Measurements from ENCODE around the gene SH3PXD2A. TPM values are rescaled to one million over a fixed set of nuclear protein-coding genes. Genes with fewer than 3 reads are reported as not detected.

The SH3PXD2A gene
- total RNA-seq, 2 experiments from 2014 or later, result 6.5 to 7.4 TPM

DNA sequence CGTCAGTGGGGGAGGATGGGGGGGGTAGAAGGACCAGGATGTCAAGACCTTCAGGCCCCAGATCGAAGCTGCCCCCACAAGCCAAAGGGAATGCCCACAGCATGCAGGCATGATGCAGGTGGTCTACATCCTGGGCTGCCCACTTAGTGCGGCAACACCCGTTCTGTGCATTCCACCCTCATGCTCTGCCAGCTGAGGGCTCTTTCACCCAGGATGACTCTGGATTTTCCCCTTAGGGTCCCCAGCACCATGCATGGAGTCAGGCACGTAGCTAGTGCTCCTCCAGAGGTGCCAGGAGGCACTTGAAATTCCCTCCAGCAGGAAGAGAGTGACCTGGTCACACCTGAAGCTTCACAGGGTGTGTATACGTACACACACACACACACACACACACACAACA lies 66.2 kb downstream of the SH3PXD2A start:
- TF ChIP-seq, protein P1, sequence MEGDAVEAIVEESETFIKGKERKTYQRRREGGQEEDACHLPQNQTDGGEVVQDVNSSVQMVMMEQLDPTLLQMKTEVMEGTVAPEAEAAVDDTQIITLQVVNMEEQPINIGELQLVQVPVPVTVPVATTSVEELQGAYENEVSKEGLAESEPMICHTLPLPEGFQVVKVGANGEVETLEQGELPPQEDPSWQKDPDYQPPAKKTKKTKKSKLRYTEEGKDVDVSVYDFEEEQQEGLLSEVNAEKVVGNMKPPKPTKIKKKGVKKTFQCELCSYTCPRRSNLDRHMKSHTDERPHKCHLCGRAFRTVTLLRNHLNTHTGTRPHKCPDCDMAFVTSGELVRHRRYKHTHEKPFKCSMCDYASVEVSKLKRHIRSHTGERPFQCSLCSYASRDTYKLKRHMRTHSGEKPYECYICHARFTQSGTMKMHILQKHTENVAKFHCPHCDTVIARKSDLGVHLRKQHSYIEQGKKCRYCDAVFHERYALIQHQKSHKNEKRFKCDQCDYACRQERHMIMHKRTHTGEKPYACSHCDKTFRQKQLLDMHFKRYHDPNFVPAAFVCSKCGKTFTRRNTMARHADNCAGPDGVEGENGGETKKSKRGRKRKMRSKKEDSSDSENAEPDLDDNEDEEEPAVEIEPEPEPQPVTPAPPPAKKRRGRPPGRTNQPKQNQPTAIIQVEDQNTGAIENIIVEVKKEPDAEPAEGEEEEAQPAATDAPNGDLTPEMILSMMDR (IDR thresholded peaks at IDR 0.05), result no peak
- Mint-ChIP-seq H3K4me3 (no peak overlapping the region), H3K27me3 (no peaks in the 10 kb centered on the region), H3K4me1 (ENCODE audit: low read depth) (peaks cover 2% of the 10 kb centered on the region), H3K27ac (no peak overlapping the region), H3K9me3 (no peaks in the 10 kb centered on the region), H3K36me3 (ENCODE audit: low read depth) (no peaks in the 10 kb centered on the region)
- ATAC-seq (no peak), DNase-seq (no peak)
- intact Hi-C loops (cut with micrococcal nuclease), result no loop called here
- POLR2A ChIA-PET, result no interaction called here
- CTCF ChIA-PET, result interaction anchor here (1.3 to 2.0 kb wide), 5 partner anchors 14 to 104 kb away, joined by 3 to 7 read pairs (median 5); no protein-coding TSS in a partner anchor

DNA sequence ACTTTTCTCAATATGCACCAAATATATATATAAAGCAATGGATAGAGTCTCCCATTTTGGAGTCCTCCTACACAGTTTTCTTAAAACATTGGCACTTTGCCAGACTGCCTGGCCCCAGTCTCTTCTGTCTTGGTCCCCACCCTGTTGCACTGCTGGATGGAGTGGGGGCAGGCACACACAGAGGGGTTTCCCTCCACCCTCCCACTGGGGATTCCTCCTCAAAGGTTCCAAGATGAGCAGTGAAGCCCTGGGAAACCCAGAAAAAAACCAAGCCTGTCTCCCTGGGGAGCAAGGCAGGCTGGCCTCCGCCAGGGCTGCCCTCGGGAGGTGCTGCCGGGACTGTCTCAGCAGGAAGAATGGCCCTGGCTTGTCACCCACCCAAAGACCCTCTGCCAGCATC lies 68.0 kb downstream of the SH3PXD2A start:
- TF ChIP-seq, protein P1 (IDR thresholded peaks at IDR 0.05), result no peak
- intact Hi-C loops (cut with micrococcal nuclease), result no loop called here
- POLR2A ChIA-PET, result interaction anchor here (0.6 kb wide), 1 partner anchor 71 kb away, joined by 3 read pairs; no protein-coding TSS in a partner anchor
- CTCF ChIA-PET, result no interaction called here
- Mint-ChIP-seq H3K4me1 (ENCODE audit: low read depth) (peaks cover 2% of the 10 kb centered on the region), H3K27ac (no peak overlapping the region), H3K27me3 (peaks cover 2% of the 10 kb centered on the region), H3K36me3 (ENCODE audit: low read depth) (no peaks in the 10 kb centered on the region), H3K4me3 (no peak overlapping the region), H3K9me3 (no peaks in the 10 kb centered on the region)
- ATAC-seq, result no peak
- no peak for DNase-seq

DNA sequence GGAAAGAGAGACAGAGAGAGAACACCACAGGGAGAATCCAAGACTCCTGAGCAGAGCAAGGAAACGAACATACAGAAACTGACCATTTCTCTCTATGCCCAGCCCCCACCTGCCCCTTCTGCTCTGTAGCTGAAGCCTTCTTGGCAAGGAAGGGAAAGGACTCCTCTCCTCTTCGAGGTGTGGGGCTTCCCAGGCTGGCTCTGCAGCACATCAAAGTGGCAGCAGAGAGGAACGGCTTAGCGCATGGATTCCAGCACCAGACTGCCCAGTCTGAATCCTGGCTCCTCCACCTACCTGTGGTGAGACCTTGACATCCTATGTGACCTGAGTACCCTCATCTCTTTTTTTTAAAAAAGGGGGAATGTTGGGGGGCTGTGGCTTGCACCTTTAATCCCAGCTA lies 69.4 kb downstream of the SH3PXD2A start:
- Mint-ChIP-seq H3K36me3 (ENCODE audit: low read depth) (no peaks in the 10 kb centered on the region), H3K27me3 (peaks cover 2% of the 10 kb centered on the region), H3K4me1 (ENCODE audit: low read depth) (peaks cover 4% of the 10 kb centered on the region), H3K4me3 (no peak overlapping the region), H3K27ac (no peak overlapping the region), H3K9me3 (no peaks in the 10 kb centered on the region)
- TF ChIP-seq, protein P1 (IDR thresholded peaks at IDR 0.05), result no peak
- no peak for ATAC-seq
- ChIA-PET CTCF (interaction anchor here (1.0 kb wide), 1 partner anchor 9 kb away, joined by 4 read pairs; no protein-coding TSS in a partner anchor), POLR2A (no interaction called here)
- no peak for DNase-seq
- intact Hi-C loops (cut with micrococcal nuclease), result no loop called here

DNA sequence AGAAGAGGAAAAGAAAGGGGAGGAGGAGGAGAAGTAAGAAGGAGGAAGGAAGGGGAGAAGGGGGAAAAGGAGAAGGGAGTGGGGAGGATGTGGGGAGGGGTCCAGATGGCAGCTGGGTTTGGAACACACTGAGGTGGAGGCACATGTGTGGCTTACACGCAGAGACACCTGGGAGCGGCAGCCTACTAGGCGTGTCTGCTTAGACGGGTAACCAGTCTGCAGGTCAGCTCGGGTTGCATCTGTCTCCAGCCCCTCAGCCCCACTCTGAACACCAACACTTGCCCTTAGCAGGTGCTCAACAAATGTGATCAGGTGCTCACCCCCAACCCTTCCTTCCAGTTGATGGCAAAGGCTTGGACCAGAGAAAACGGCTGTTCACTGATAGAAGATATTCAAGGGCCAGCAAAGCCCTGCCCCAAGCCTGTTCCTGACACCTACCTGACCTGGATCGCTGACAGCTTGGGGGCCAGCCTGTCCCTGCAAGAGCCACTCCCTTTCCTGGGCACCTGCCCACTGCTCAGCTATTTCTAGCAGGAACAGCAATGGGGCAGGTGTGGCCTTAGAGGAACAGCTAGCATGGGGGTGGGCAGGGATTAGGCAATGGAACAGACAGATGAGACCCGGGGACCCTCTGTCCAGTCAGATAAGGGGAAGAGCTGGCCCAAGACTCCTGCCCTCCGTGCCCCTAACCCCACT lies 70.5 kb downstream of the SH3PXD2A start:
- Mint-ChIP-seq H3K4me3 (no peak overlapping the region), H3K27ac (no peak overlapping the region), H3K27me3 (peaks cover 3% of the 10 kb centered on the region), H3K4me1 (ENCODE audit: low read depth) (peaks cover 4% of the 10 kb centered on the region), H3K9me3 (no peaks in the 10 kb centered on the region), H3K36me3 (ENCODE audit: low read depth) (no peaks in the 10 kb centered on the region)
- DNase-seq, result no peak
- intact Hi-C loops (cut with micrococcal nuclease), result no loop called here
- ATAC-seq, result no peak
- ChIA-PET POLR2A (no interaction called here), CTCF (no interaction called here)
- TF ChIP-seq, protein P1 (IDR thresholded peaks at IDR 0.05), result no peak

DNA sequence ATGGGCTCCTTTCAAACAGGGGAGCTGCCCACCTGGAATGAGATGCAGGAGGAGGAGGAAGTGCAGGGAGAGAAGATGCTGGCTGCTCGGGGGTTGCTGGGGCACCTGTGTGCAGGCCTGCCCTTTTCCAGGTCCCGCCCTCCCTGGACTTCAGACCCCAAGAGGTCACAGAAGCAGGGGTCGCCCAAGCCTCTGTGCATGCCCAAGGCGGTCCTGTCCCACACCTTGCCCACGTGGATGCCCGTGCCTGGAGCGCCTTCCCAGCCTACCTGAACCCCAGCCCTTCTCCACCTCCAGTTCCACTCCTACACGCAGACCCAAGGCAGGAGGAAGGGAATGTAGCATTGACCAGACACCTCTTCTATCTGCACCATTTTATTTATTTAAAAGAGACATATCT lies 71.3 kb downstream of the SH3PXD2A start:
- ChIA-PET CTCF (no interaction called here), POLR2A (no interaction called here)
- no peak for ATAC-seq
- no peak overlapping the region for H3K4me3 Mint-ChIP-seq
- DNase-seq, result no peak
- TF ChIP-seq, protein P1 (IDR thresholded peaks at IDR 0.05), result no peak
- H3K27me3 Mint-ChIP-seq, result peaks cover 3% of the 10 kb centered on the region
- no peak overlapping the region for H3K27ac Mint-ChIP-seq
- H3K36me3 Mint-ChIP-seq (ENCODE audit: low read depth), result no peaks in the 10 kb centered on the region
- intact Hi-C loops (cut with micrococcal nuclease), result no loop called here
- no peaks in the 10 kb centered on the region for H3K9me3 Mint-ChIP-seq
- H3K4me1 Mint-ChIP-seq (ENCODE audit: low read depth), result peaks cover 2% of the 10 kb centered on the region

All from activated CD8-positive, alpha-beta T cell treated with anti-CD3 and anti-CD28 coated beads for 36 hours (primary cell).